Ishikawa (cell line): Measurements from ENCODE around the gene MED15.

Experiments
- CEBPB ChIP-seq: IDR thresholded peaks from 2 replicates; pipeline ENCODE4 v1.6.1; 2012
- EGR1 ChIP-seq: IDR thresholded peaks from 2 replicates; pipeline ENCODE4 v1.6.1; 2012
- FOXM1 ChIP-seq: IDR thresholded peaks from 2 replicates; pipeline ENCODE4 v1.6.1; 2012; ENCODE audit warnings: low read depth, borderline replicate concordance
- RAD21 ChIP-seq: IDR thresholded peaks from 2 replicates; pipeline ENCODE4 v1.6.1; 2012; ENCODE audit warnings: low read depth
- REST ChIP-seq: IDR thresholded peaks from 2 replicates; pipeline ENCODE4 v1.6.1; 2012; ENCODE audit warnings: low read depth, mild to moderate bottlenecking
- TCF12 ChIP-seq: IDR thresholded peaks from 2 replicates; pipeline ENCODE4 v1.6.1; 2012; ENCODE audit warnings: low read depth
- YY1 ChIP-seq: IDR thresholded peaks from 2 replicates; pipeline ENCODE4 v1.6.1; 2012; ENCODE audit warnings: low read depth
- ZBTB7A ChIP-seq: IDR thresholded peaks from 2 replicates; pipeline ENCODE4 v1.6.1; 2012; ENCODE audit warnings: low read depth

- TF ChIP-seq ZBTB7A (0 out of 2 replicates have a peak, but pooled peaks have one; percentile 60), RAD21 (0 out of 2 replicates have a peak, but pooled peaks have one; percentile 2), FOXM1 (0 out of 2 replicates have a peak, but pooled peaks have one; percentile 36), TCF12 (peak; percentile 65), REST (no peak), EGR1 (no peak), YY1 (peak; percentile 63), CEBPB (no peak)
Measured at GRCh38 chr22:20531404-20532201, 24.2 kb downstream of the MED15 start.
